Breast epithelium (tissue), 3 donors: ENCODE results near the gene VAC14.

Experiments used
- CTCF ChIP-seq, 3 donors: fragments of 450-650 bp; IDR thresholded peaks; one replicate each; pipeline ENCODE4 v1.5.1; 2016 to 2017; ENCODE audit warnings: antibody characterized with exemption in 3 of 3, mild to moderate bottlenecking in 3 of 3, moderate library complexity in 3 of 3
- POLR2AphosphoS5 ChIP-seq, 3 donors: sonication (generic); formaldehyde crosslinking; IDR thresholded peaks; one replicate each; pipeline ENCODE4 v1.6.1; 2017; ENCODE audit warnings: antibody characterized with exemption in 3 of 3

GRCh38 chr16:70766658-70767057 lies 34.3 kb downstream of the VAC14 start:
- TF ChIP-seq CTCF (IDR thresholded peaks at IDR 0.05) (no peak), POLR2AphosphoS5 (IDR thresholded peaks at IDR 0.05) (no peak)
